Ascending aorta (tissue), 1 donor: Measurements from ENCODE around the gene IBSP. TPM values are rescaled to one million over a fixed set of nuclear protein-coding genes. Genes with fewer than 3 reads are reported as not detected.

Experiments used
- total RNA-seq: library from RNA; depleted of rRNA; stranded (reverse); fragments of >200 nt; gene quantifications from one replicate; pipeline ENCODE4 v1.1.0, GENCODE V29; 2016

IBSP gene
- total RNA-seq, 1 donor from 2014 or later: not detected

Other genes starting within 250 kb of the IBSP start
- gene DSPP, start 191.0 kb upstream of the IBSP start, total RNA-seq: not detected
- gene DMP1, start 149.3 kb upstream of the IBSP start, total RNA-seq: not detected
- not detected for gene MEPE, start 33.4 kb downstream of the IBSP start, total RNA-seq
- 0.75 TPM for gene SPP1, start 176.2 kb downstream of the IBSP start, total RNA-seq
- gene PKD2, start 208.1 kb downstream of the IBSP start, total RNA-seq: 119 TPM